ENCODE measurements around the gene SPOCK3.
"Not testable (repeated sequence)": the region's sequence is repeated elsewhere in the genome, so short reads cannot be mapped to it uniquely, and the experiment has no call there.

Gene SPOCK3

GRCh38 chr4:167031534-167032156 is 202.6 kb downstream of the SPOCK3 start:
- DNase-seq = no peak

DNA sequence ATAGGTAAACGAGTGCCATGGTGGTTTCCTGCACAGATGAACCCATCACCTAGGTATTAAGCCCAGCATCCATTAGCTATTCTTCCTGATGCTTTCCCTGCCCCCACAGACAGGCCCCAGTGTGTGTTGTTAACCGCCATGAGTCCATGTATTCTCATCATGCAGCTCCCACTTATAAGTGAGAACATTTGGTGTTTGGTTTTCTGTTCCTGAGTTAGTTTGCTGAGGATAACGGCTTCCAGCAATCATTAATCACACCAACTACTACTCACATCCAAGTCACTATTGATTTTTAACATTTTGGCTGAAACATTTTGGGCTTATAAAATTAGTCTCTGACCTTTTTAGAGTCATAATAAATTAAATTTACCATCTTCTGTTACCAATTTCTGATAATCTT is 205.3 kb downstream of the SPOCK3 start:
- DNase-seq = no peak

- DNase-seq = no peak
Measured at GRCh38 chr4:167025670-167026069, 208.6 kb downstream of the SPOCK3 start.

DNA sequence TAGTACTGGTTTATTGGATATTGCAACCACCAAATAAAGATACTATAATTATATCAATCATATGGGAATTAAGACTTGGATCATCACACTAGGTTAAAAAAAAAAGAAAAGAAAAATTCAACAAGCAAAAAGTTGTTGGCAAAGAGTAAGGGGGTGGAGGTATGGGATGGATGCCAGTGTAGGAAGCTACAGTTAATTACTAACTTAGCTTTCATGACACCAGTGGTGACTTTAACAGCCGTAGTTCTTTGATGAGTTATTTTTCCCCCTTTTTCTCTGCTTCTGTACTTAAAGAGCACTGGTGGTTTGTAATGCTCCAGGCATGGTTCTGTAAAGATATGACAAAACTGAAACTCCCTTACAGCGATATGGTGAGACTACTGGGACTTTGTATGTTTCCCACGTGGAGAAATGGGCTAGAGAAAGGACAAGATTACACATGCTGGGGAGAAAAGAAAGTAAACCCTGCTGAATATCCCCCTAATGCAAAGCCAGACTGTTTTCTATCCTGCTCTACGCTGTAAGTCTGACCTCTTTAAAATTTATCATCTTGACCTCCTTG is 210.8 kb downstream of the SPOCK3 start:
- DNase-seq = no peak

- DNase-seq = peak; percentile 83
Measured at GRCh38 chr4:167021545-167022155, 212.6 kb downstream of the SPOCK3 start.

GRCh38 chr4:167020410-167020809 is 213.9 kb downstream of the SPOCK3 start:
- no peak for DNase-seq

- DNase-seq = no peak
Measured at GRCh38 chr4:167014944-167015343, 219.3 kb downstream of the SPOCK3 start.

DNA sequence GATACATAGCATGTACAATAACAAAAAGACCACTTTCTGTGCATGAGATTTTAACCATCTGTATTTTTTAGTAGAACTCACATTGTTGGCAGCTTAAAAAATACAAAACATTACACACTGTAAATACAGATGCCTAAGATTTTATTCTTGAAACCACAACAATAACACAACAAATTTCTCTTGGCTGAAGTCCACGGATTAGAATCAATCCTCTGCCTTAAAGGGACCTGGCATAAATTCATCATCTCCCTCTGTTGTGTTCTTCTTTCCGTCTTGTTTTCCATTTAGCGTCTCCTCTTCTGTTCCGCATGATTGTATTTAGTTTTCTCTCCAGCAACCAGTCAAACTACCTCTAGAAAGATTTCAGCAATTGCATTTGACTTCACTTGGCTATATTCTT is 231.0 kb downstream of the SPOCK3 start:
- DNase-seq = no peak

DNA sequence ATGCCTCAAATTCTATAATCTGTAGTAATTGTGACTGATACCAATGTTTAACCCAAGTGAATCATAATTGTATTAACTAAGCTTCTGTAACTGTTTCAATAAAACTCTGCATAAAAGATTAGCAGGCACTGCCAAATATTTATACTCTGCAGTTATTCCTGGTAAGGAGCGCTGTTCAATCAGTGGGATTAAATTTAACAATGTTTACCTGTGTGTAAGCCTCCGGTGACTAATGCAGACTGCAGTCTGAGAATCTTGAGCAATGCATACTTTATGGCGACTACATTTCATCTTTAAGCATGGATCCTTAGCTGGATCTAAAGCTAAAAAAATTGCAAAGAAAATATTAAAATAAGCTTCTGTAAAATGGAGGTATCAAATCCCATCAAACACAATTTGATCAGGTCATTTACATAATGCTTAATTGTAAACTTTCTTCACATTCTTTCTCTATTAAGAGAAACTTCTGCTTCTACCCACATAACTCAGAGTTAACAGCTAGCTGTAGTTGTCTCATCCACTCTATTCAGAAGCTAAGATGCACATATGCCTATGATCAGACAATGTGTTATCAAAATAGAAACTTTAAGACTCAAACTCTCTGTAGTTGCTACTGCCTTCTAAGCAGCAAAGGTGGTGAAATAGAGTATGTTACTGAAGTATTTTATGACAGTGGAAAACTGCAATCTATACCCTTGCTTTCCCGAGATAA is 234.0 kb downstream of the SPOCK3 start:
- DNase-seq = no peak

- no peak for DNase-seq
Measured at GRCh38 chr4:166996216-166996615, 238.1 kb downstream of the SPOCK3 start.

DNA sequence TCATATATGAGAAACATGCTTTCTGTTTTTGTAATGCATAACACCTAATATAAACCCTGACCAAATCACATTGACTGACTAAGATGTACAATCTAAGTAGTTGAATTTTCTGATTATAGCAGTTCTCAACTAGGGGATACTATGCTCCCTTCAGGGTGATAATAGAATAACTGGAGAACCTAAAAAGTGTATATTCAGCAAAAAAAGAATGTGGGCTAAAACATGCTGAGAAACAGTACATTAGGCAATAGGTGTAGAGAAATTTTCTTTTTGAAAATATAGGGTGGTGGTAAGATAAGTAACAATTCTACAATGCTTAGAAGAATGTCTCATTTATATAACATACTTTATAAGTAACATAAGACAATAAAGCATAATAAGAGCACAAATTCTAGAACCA is 239.6 kb downstream of the SPOCK3 start:
- no peak for DNase-seq

GRCh38 chr4:166991006-166991561 is 243.2 kb downstream of the SPOCK3 start:
- no peak for DNase-seq

GRCh38 chr4:166989886-166990285 is 244.4 kb downstream of the SPOCK3 start:
- DNase-seq = no peak

- DNase-seq = no peak
Measured at GRCh38 chr4:166987026-166987425, 247.3 kb downstream of the SPOCK3 start.

GRCh38 chr4:166981847-166982246 is 252.4 kb downstream of the SPOCK3 start:
- DNase-seq = no peak

- DNase-seq = no peak
Measured at GRCh38 chr4:166980419-166980818, 253.9 kb downstream of the SPOCK3 start.

DNA sequence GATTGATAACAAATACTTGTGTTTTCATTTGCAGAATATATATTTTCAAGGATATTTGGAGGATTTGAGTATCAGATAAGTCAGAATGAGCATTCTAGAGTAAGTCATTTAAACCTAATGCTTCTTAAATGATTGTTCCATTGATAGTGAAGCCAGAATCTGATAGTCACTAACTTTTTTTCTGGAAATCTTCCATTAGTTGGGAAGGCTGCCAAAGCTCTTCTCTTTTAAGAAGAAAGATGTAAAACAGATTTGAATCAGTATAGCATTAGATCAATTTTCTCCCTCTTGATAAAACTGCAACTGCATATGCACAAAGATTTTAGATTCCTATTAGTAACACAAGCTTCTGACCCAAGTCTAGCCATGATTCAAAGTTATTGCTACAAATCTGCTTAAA is 256.7 kb downstream of the SPOCK3 start:
- DNase-seq = no peak

DNA sequence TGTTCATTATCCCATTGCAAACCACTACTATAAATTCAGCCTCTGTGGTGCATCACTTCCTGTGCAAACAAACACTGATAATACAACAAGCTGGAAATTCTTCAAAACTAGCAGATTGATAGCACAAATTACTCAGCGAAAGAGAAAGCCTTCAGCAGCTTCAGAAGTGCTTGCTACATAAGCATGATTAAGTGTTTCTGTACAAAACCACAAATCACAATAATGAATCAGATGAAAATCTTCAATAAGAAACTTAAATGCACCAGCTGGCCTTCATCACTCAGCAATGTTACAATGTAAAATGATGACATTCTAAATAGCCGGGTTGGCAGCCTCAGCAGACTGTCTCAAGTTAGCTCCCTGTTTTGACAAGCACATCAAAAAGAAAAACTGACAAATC is 262.2 kb downstream of the SPOCK3 start:
- DNase-seq = no peak

DNA sequence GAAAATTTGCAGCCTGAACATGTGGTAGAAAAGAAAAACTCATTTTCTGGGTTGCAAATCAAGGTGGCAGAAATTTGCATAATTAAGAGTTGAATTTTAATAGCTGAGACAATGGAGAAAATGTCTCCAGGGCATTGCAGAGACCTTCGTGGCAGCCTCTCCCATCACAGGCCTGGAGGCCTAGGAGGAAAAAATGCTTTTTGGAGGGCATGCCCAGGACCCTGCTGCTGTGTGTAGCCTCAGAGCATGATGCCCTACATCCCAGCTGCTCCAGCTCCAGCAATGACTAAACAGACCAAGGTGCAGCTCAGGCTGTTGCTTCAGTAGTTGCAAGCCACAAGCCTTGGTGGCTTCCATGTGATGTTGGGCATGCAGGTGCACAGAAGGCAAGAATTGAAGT is 266.1 kb downstream of the SPOCK3 start:
- not testable (repeated sequence) for DNase-seq

GRCh38 chr4:166965562-166965961 is 268.7 kb downstream of the SPOCK3 start:
- DNase-seq = no peak

DNA sequence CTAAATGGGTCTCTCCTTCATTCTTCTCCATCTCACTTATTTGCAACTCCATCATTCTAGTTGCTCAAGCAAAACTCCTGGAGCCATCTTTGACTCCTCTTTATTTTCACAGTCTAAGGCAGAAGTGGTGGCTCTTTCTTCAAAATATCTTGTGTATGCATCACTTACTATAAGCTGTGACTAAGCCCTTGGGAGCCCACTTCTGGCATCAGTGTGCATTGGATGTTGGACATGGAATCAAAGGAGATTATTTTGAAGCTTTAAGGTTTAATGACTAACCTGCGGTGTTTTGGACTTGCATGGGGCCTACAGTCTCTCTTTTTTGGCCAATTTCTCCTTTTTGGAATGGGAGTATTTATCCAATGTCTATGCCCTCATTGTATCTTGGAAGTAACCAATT is 276.8 kb downstream of the SPOCK3 start:
- no peak for DNase-seq

GRCh38 chr4:166956484-166956883 is 277.8 kb downstream of the SPOCK3 start:
- DNase-seq = no peak

- DNase-seq = no peak
Measured at GRCh38 chr4:166941629-166942028, 292.7 kb downstream of the SPOCK3 start.

DNA sequence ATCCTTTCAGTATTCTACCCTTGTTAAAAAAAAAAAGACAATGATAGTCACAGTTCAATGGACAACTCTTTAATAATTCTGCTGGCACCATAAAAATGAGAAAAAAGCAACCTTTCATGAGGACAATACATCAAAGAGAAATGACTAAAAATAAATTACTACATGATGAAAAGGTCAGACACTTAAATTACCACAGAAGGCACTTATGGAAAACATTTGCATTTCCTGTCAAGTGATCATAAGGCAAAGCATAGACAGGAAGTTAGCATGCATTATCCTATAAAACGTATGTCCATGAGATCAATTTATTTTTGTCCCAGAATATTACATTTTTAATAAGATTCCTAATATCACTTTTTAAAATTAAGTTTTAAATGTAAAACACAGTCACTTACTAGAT is 303.8 kb downstream of the SPOCK3 start:
- DNase-seq = no peak

Data from activated CD8-positive, alpha-beta memory T cell treated with anti-CD3 and anti-CD28 coated beads, Interleukin-2, amount 50 U/mL, for 48 hours (primary cell).